GM18499 (cell line): ENCODE measurements around the gene HOXD10.

Experiments
- ATAC-seq: cut with Tn5 transposase; IDR thresholded peaks from one replicate; pipeline ENCODE4 v1.9.1; 2021; ENCODE audit warnings: moderate number of reproducible peaks; ENCODE audit not compliant: insufficient read depth, unreplicated experiment

Gene HOXD10

GRCh38 chr2:176082525-176082823, 34.1 kb upstream of the HOXD10 start:
- no peak for ATAC-seq

DNA sequence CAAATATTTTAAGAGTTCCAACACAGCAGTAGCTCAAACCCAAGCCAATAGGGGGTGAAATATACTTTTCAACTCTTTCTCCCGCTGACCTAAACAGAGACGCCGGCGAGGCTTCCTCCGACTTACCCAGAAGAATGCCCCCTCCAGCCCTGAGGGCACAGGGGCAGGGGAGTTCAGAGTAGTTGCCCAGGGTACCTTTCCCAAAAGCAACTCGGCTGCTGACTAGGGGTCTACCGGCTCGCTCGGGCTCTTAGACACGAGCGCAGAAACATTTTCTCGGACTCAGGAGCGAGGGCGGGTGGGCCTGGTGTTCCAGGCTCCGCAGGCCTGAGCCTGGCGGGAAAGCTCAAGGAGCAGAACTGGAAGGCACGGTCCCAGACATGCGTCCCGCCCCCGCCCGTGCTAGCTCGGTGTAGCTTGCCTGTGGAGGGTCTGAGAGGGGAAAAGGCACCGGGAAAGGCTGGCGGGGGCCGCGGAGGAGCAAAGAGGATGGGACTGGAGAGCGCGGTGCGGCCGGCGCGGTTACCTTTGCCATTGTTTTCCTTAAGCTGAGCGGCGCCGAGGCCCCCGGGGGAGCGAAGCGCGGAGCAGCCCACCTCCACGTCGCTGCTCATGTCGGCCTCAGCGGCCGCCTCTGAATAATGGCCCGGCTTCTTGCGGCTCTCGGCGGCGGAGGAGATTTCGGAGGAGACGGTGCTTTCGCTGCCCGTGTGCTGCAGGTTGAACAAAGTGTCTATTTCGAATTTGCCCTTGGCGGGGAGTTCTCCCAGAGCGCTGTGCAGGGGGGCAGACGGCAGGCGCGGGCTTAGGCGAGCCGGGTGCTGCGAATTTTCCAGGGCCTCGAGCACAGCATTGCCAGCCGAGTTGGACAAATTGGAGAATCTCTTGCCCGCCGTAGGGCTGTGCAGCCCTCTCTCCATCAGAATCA, 33.5 kb upstream of the HOXD10 start:
- no peak for ATAC-seq

- ATAC-seq = no peak
Measured at GRCh38 chr2:176083796-176084261, 32.7 kb upstream of the HOXD10 start, which contains the start of gene EVX2. Gene EVX2 (minus strand): TSS chr2:176083962. CDS start chr2:176083776, 186 bp downstream.

DNA sequence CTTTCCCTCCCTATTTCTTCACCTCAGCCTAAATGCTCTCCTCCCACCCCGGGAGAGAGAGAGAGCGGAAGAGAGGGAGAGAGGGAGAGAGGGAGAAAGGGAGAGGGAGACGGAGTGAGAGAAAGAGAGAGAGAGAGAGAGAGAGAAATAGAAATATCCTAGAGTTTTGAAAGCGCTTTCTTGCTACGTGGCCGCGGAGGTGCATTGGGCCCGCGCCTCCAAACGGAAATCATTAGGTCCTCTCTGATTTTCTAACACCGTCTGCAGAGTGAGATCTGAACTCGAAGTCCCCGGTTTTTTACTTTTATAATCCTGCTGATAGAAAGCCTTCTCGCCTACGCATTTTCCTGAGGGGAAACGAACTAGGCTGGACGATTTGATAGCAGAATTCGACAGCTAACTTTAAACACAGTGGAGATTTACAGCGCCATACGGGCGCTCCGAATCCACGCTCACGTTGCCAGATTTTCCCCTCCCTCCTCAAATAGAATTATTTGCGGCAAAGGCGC, 31.9 kb upstream of the HOXD10 start:
- ATAC-seq = no peak

DNA sequence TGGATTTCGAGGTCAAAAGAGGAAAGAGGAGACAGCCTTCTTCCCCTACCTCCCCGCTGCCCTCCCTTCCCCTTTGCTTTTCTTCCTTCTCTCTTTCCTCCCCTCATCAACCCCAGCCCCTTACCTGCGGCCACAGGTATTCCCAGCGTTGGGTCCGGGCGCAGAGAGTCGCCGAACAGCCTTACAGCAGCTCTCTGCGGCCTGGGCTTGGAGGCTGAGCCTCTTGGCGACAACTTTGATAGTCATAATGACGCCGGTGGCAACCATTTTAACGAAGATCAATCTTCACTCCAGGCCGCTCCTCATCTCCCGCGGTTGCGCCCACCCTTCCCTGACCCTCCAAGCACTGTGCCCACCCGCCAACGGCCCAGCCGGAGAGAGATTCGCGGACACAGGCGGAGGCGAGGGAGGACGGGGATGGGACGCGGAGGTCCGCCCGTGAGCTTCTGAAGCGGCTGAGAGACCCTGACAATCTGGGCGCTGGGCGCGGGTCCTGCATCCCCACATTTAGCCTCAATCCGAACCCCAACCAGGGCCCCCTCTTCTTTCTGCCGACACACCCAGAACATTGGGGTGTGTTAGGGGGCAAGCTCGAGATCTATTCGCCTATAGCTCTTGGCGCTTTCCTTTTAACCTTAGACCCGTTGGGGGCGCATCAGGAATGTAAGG, 31.3 kb upstream of the HOXD10 start:
- no peak for ATAC-seq

DNA sequence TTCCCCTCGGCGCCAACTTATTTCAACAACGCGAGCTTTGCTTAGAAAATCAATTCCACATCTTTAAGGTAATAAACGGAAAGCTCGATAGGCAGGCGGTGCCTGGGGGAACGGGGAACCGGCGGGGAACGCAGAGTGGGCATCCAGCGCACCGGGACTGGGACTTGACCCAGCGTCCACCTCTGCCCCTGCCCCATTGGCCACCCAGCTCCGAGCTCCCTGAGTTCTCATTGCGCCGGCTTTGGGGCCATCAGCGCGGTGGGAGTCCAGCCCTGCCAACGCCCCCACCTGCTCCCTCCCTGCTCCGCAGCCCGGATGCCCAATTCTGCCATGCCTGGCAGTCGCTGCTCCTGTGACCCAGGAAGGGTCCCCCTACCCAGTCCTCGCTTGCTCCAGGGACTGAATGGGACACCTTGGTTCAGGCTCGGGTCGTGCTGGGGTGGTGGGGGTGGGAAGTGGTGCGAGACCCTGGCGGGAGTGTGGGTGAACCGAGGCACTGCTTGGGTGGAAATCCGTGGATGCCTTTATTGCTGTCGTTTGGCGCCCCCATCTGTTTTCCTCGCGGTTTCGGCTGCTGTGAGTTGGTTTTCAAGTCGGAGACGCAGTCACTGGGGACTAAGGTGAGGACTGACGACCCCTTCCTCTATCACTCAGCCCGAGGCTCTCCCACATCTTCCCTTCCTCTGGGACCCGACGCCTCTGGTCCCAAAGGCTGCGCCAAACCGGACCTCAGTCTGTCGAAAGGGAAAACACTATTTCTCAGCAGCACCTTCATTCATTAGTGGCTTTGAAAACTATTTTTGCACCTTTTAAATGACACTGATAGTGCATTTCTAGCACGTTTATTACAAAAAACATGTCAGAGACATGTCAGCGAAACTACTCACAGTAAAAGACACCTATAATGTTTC, 30.5 kb upstream of the HOXD10 start:
- no peak for ATAC-seq

DNA sequence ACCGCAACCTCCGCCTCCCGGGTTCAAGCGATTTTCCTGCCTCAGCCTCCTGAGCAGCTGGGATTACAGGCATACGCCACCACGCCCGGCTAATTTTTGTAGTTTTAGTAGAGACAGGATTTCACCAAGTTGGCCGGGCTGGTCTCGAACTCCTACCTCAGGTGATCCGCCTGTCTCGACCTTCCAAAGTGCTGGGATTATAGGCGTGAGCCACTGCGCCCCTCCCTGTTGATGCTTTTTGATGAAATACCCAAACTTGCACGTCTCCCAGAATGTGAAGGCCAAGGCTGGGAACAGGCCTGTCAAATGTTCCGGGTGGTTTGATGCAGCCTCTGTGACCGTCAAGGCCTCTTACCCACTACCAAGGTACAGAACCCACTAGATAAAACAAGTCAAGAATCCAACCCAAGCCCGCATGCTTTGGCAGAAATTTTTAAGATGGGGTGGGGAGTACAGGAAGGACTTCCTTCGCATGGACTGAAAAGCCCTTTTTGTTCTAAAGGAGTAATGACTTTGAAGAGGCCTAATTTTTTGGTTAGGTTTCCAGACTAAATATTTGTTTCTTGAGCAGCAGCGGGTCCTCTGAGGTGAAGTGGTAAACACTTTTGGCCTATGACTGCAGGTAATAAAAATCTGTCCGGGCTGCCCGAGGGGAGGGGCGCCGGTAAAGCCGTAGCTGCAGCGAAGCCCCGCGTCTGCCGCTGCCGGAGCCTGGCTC, 29.1 kb upstream of the HOXD10 start:
- ATAC-seq = no peak

DNA sequence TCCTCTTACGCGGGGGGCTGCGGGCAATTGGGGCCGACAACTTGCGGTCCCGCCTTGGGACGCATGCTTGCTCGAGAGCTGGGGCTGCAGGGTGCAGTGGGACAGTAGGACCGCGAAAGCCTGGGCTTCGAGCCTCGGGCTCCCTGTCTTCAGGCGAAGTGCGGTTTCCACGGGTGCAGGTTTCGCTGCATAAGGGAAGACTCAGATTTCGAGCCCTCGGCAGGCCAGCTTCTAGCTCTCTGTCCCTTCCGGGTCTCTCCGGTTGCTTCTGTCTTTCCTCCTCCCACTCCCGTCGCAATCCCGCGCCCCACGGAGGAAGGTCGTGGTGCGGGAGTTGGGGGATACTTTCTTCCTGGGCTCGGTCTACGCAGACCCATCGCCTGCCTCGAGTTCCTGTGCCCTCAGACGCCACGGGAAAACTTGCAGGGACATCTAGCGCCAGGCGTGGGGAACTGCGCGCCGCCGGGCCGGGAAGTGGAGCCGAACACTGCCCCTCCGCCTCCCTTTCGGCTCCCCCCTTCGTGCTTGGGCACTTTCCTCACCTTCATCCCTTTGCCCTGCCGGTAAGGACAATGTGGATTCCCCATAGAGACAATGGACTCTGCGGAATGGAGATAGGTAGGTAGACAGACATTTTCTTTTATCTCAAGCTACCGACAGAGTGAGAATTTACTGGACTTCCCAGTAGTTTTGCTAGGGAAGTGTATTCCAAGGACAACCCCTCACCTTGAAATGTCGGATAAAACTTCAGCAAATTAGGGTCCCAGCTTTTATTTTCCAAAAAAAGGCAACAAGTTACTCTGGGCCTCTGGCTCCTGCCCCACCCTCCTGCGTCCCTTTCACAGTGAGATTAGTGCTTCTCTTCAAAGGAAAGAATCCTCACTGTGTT, 28.3 kb upstream of the HOXD10 start:
- ATAC-seq = no peak

DNA sequence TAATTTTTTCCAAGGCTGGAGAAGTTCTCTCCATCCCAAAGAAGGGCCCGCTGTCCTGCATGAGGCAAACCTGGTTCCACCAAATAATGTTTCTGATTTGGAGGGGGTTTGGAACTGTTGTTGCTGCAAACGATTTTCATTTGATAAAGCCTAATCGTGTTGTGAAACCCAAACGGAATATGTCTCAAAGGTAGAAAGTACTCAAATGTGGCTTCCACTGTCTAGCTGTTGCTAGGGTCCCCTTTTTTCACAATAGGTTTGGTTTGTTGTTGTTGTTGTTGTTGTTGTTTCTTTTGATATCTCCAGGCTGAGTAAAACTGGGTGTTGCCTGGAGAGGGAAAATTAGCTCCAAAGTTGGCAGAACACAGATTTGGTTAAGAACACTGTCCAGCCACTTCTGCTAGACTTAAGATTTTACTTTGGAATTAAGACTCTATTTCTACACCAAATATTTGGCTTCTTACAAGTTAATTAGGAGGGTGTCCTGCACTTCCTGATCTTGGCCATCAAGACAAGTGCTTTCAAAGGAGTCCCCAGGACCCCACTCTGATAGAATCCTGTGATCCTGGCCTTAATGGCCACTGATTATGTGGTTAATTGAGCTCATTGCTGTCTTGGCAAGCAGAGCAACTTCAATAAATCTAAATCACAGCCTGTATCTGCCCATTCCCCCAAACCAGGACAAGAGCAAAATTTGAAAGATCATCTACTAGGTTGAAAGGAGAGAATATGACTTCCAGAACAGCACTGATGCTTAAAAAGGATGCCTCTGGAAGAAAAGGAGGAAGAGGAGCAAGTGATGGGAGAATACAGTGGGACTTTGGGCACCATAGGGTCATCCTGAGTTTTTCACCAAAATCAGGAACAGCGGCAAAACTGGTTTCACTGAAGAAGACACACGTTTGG, 27.4 kb upstream of the HOXD10 start:
- no peak for ATAC-seq

DNA sequence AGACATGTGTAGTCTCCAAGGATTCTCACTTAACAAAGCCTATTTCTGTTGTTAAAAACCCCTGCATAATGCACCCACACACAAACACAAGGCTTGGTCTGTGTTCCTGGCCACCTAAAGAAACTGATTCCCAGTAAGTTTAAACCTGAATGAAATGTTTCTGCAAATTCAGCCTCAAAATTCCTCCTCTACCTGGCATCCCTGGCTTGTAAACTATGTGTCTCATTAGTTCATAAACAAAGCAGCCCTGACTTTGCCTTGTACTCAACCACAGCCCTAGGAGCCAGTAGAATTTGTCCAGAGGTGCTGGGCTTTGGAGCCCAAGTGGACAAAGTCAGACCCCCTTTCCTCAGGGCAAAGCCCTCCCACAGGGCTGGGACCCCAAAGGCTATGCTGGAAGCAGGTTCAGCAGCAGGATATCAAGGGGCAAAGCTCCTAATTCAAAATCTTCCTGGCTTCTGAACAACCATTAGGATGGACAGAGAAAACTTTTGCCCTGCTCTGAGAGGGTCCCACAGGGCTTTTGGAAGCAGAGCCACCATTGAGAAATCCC, 26.7 kb upstream of the HOXD10 start:
- no peak for ATAC-seq

DNA sequence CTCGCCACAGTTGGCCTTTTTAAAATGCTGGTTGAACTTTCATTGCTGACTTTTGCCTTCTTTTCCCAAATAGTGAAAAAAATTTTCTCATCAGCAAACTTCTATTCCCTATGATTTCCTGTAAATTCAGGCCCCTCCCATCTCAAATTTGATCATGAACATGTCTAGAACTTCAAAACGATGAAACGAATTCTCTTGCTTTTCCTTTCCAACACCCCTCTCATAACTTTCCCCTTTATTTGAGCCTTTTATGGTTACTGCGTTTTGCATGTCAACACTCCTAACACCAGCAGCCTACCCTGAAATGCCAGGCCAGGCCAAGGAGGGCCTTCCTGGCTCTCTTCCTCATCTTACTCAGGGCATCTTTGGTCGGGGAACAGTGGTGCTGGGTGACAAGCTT, 25.7 kb upstream of the HOXD10 start:
- ATAC-seq = no peak

GRCh38 chr2:176091329-176092258, 25.0 kb upstream of the HOXD10 start:
- ATAC-seq = no peak

GRCh38 chr2:176092270-176093144, 24.1 kb upstream of the HOXD10 start, which contains the start of gene HOXD13:
Gene HOXD13 (plus strand): TSS chr2:176092721. CDS start chr2:176092891, 170 bp downstream.
- no peak for ATAC-seq

GRCh38 chr2:176093145-176093897, 23.3 kb upstream of the HOXD10 start:
- no peak for ATAC-seq

DNA sequence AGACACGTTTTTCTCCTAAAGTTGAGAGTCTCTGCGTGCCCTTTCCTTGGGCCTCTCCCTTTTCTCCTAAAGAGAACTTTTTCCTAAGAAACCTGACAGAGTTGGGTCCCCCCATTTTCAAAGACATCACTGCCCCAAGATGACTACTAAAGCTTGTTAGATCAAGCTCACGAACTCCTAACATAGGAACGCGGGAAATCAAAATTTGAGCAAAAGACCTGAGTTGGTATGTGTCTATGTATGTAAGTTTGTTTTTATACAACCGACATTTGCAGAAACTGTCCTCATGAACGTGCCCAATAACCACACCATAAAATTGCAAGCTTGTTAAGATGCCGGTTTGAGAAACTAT, 22.7 kb upstream of the HOXD10 start:
- no peak for ATAC-seq
